Measurements from ENCODE around the gene SERPINE2. TPM values are rescaled to one million over a fixed set of nuclear protein-coding genes. Genes with fewer than 3 reads are reported as not detected.

SERPINE2 gene
- total RNA-seq, 1 donor from 2014 or later = 36.0 TPM

- Mint-ChIP-seq H3K9me3 (no peaks in the 10 kb centered on the region), H3K4me1 (peaks cover 5% of the 10 kb centered on the region), H3K4me3 (no peak overlapping the region), H3K27ac (ENCODE audit: unreplicated experiment) (no peak overlapping the region), H3K36me3 (ENCODE audit: low read depth) (peaks cover 6% of the 10 kb centered on the region), H3K27me3 (ENCODE audit: low read depth) (no peaks in the 10 kb centered on the region)
- peak; percentile 14 for TF ChIP-seq CTCF (conservative IDR thresholded peaks at IDR 0.05)
- no peak for DNase-seq (ENCODE audit: low read depth, low spot score)
These were observed 49.8 kb downstream of the SERPINE2 start for GRCh38 chr2:223989206-223989855.

- no peak for DNase-seq (ENCODE audit: low read depth, low spot score)
- H3K4me1 Mint-ChIP-seq = no peaks in the 10 kb centered on the region
- no peaks in the 10 kb centered on the region for H3K9me3 Mint-ChIP-seq
- TF ChIP-seq CTCF (conservative IDR thresholded peaks at IDR 0.05) = no peak
- no peak overlapping the region for H3K4me3 Mint-ChIP-seq
- H3K36me3 Mint-ChIP-seq (ENCODE audit: low read depth) = peaks cover 3% of the 10 kb centered on the region
- H3K27me3 Mint-ChIP-seq (ENCODE audit: low read depth) = no peaks in the 10 kb centered on the region
- no peak overlapping the region for H3K27ac Mint-ChIP-seq (ENCODE audit: unreplicated experiment)
These were observed 57.8 kb downstream of the SERPINE2 start for GRCh38 chr2:223981241-223981640.

GRCh38 chr2:223980803-223981202 lies 58.3 kb downstream of the SERPINE2 start:
- Mint-ChIP-seq H3K27me3 (ENCODE audit: low read depth) (no peaks in the 10 kb centered on the region), H3K27ac (ENCODE audit: unreplicated experiment) (no peak overlapping the region), H3K36me3 (ENCODE audit: low read depth) (peaks cover 3% of the 10 kb centered on the region), H3K4me3 (no peak overlapping the region), H3K9me3 (no peaks in the 10 kb centered on the region), H3K4me1 (no peaks in the 10 kb centered on the region)
- no peak for DNase-seq (ENCODE audit: low read depth, low spot score)
- TF ChIP-seq CTCF (conservative IDR thresholded peaks at IDR 0.05) = no peak

GRCh38 chr2:223980397-223980735 lies 58.7 kb downstream of the SERPINE2 start:
- no peak for DNase-seq (ENCODE audit: low read depth, low spot score)
- H3K36me3 Mint-ChIP-seq (ENCODE audit: low read depth) = peaks cover 3% of the 10 kb centered on the region
- TF ChIP-seq CTCF (conservative IDR thresholded peaks at IDR 0.05) = no peak
- H3K9me3 Mint-ChIP-seq = no peaks in the 10 kb centered on the region
- no peak overlapping the region for H3K4me3 Mint-ChIP-seq
- H3K27ac Mint-ChIP-seq (ENCODE audit: unreplicated experiment) = no peak overlapping the region
- H3K27me3 Mint-ChIP-seq (ENCODE audit: low read depth) = no peaks in the 10 kb centered on the region
- peaks cover 3% of the 10 kb centered on the region for H3K4me1 Mint-ChIP-seq

GRCh38 chr2:223979730-223980396 lies 59.2 kb downstream of the SERPINE2 start:
- Mint-ChIP-seq H3K4me1 (peaks cover 4% of the 10 kb centered on the region), H3K4me3 (no peak overlapping the region), H3K27ac (ENCODE audit: unreplicated experiment) (no peak overlapping the region), H3K36me3 (ENCODE audit: low read depth) (peaks cover 3% of the 10 kb centered on the region), H3K27me3 (ENCODE audit: low read depth) (no peaks in the 10 kb centered on the region), H3K9me3 (no peaks in the 10 kb centered on the region)
- no peak for DNase-seq (ENCODE audit: low read depth, low spot score)
- TF ChIP-seq CTCF (conservative IDR thresholded peaks at IDR 0.05) = no peak
